ENCODE measurements around the gene TEC.

- TF ChIP-seq, protein P1, sequence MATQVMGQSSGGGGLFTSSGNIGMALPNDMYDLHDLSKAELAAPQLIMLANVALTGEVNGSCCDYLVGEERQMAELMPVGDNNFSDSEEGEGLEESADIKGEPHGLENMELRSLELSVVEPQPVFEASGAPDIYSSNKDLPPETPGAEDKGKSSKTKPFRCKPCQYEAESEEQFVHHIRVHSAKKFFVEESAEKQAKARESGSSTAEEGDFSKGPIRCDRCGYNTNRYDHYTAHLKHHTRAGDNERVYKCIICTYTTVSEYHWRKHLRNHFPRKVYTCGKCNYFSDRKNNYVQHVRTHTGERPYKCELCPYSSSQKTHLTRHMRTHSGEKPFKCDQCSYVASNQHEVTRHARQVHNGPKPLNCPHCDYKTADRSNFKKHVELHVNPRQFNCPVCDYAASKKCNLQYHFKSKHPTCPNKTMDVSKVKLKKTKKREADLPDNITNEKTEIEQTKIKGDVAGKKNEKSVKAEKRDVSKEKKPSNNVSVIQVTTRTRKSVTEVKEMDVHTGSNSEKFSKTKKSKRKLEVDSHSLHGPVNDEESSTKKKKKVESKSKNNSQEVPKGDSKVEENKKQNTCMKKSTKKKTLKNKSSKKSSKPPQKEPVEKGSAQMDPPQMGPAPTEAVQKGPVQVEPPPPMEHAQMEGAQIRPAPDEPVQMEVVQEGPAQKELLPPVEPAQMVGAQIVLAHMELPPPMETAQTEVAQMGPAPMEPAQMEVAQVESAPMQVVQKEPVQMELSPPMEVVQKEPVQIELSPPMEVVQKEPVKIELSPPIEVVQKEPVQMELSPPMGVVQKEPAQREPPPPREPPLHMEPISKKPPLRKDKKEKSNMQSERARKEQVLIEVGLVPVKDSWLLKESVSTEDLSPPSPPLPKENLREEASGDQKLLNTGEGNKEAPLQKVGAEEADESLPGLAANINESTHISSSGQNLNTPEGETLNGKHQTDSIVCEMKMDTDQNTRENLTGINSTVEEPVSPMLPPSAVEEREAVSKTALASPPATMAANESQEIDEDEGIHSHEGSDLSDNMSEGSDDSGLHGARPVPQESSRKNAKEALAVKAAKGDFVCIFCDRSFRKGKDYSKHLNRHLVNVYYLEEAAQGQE (IDR thresholded peaks at IDR 0.05; ENCODE audit: insufficient read depth in 1 of 2, low read depth in 2 of 2, low read length in 2 of 2): no peak
- no peak for TF ChIP-seq POLR2AphosphoS5 (IDR thresholded peaks at IDR 0.05; ENCODE audit: low read depth, low read length)
Observed at GRCh38 chr4:48270951-48271473, 1.4 kb upstream of the TEC start.
